Left lung (tissue), 10 donors: ENCODE measurements around the gene ADGRB3. TPM values are rescaled to one million over a fixed set of nuclear protein-coding genes. Genes with fewer than 3 reads are reported as not detected.

Experiments
- ATAC-seq: fragments of 200-7000 bp; cut with Tn5 transposase; one replicate; pipeline ENCODE4 v1.9.1; 2020; ENCODE audit warnings: moderate library complexity
- DNase-seq, 4 donors: peaks; one replicate each; pipeline ENCODE4 v3.0.0-alpha.2; 2013 to 2020
- H3K27ac ChIP-seq, 2 donors: fragments of 200-600 bp; sonication (generic) in 1 of 2; one replicate each; pipeline versions ENCODE4 v1.5.0 to v1.8.0; 2020 to 2021
- H3K27me3 ChIP-seq, 2 donors: fragments of 200-600 bp; sonication (generic) in 1 of 2; one replicate each; pipeline versions ENCODE4 v1.5.0 to v1.8.0; 2020 to 2021
- H3K36me3 ChIP-seq, 2 donors: fragments of 200-600 bp; sonication (generic) in 1 of 2; one replicate each; pipeline versions ENCODE4 v1.5.0 to v1.8.0; 2020 to 2021
- H3K4me1 ChIP-seq, 2 donors: fragments of 200-600 bp; one replicate each; pipeline ENCODE4 v1.8.0; 2021
- H3K4me3 ChIP-seq, 2 donors: fragments of 200-600 bp; sonication (generic) in 1 of 2; one replicate each; pipeline versions ENCODE4 v1.5.0 to v1.8.0; 2020 to 2021; ENCODE audit warnings: mild to moderate bottlenecking in 1 of 2
- H3K9me3 ChIP-seq, 2 donors: fragments of 200-600 bp; sonication (generic) in 1 of 2; one replicate each; pipeline versions ENCODE4 v1.5.0 to v1.8.0; 2020 to 2021
- intact Hi-C, 2 donors: fragments of 100-400 bp; cut with DNase I; formaldehyde crosslinking; loops; one replicate each; pipeline versions ENCODE4 v1.11.2 to v1.14.2; 2022
- polyA plus RNA-seq, 6 donors: library from polyadenylated mRNA; unstranded; fragments of 120-200 nt; gene quantifications; one replicate each; pipeline ENCODE4 v1.2.1, GENCODE V29; 2013; ENCODE audit not compliant: insufficient read length in 6 of 6
- total RNA-seq, 2 donors: library from RNA; stranded (reverse); fragmentation: NEBNext Ultra II Directional; extraction: Animal tissue kit (Norgen Biotek cat#: 25700); gene quantifications; one replicate each; pipeline ENCODE4 v1.2.1, GENCODE V29; 2021
- TF ChIP-seq, protein P1 (sequence below), 2 donors: fragments of 200-600 bp; sonication (generic) in 1 of 2; IDR thresholded peaks; one replicate each; pipeline versions ENCODE4 v1.5.0 to v1.8.0; 2021; ENCODE audit warnings: antibody characterized with exemption in 2 of 2
- donor health status: DM: no; HTN: yes; CAD: no.
- donor health status: DM: no; HTN: no; CAD: no.

ADGRB3 gene
- total and polyA plus RNA-seq, 8 donors, result 2.0 to 22.4 (median 13.7) TPM

DNA sequence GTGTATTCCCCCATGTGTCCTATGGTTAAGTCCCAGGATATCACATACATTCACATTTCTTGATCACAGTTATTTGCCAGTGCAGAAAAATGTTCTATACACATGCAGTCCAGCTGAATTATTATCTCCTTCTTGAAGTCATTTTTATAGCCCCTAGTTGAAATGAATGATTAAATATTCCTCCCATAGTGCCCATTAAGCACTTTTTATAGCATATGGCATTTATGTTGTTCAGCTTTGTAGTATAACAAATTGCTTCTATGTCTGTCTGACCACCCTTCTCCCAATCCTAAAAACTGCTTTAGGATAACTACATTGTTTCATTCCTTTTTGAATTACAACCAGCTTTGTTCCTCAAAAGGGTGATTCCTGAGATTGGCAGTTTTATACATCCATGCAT lies 123.5 kb downstream of the ADGRB3 start:
- Histone ChIP-seq H3K27me3 (no peaks in the 10 kb centered on the region), H3K4me1 (no peaks in the 10 kb centered on the region), H3K4me3 (no peak overlapping the region), H3K9me3 (no peaks in the 10 kb centered on the region), H3K27ac (no peak overlapping the region), H3K36me3 (no peaks in the 10 kb centered on the region)
- intact Hi-C loops, result no loop called here
- ATAC-seq (no peak), DNase-seq (no peak)
- TF ChIP-seq, protein P1, sequence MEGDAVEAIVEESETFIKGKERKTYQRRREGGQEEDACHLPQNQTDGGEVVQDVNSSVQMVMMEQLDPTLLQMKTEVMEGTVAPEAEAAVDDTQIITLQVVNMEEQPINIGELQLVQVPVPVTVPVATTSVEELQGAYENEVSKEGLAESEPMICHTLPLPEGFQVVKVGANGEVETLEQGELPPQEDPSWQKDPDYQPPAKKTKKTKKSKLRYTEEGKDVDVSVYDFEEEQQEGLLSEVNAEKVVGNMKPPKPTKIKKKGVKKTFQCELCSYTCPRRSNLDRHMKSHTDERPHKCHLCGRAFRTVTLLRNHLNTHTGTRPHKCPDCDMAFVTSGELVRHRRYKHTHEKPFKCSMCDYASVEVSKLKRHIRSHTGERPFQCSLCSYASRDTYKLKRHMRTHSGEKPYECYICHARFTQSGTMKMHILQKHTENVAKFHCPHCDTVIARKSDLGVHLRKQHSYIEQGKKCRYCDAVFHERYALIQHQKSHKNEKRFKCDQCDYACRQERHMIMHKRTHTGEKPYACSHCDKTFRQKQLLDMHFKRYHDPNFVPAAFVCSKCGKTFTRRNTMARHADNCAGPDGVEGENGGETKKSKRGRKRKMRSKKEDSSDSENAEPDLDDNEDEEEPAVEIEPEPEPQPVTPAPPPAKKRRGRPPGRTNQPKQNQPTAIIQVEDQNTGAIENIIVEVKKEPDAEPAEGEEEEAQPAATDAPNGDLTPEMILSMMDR (IDR thresholded peaks at IDR 0.05), result no peak

DNA sequence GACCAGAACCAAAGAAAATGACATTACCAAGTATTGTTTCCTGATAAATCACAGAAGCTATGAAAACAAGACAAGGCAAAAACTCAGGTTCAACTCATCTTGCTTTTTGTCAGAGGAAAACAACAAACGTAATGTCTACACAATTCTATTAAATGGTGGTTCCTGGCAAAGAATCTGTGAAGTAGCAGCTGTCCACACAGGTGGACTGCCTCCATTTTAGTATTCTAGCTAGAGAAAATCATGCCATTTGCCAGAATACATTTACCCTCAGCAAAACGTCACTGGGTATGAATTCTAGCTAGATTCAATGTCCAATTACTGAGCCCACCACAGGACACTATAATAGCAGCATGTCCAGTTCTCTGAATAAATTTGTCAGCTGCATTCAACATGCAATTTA lies 125.4 kb downstream of the ADGRB3 start:
- Histone ChIP-seq H3K27ac (no peak overlapping the region), H3K9me3 (no peaks in the 10 kb centered on the region), H3K27me3 (no peaks in the 10 kb centered on the region), H3K36me3 (no peaks in the 10 kb centered on the region), H3K4me1 (no peaks in the 10 kb centered on the region), H3K4me3 (no peak overlapping the region)
- intact Hi-C loops, result no loop called here
- no peak for DNase-seq
- TF ChIP-seq, protein P1 (IDR thresholded peaks at IDR 0.05), result no peak
- ATAC-seq, result no peak

DNA sequence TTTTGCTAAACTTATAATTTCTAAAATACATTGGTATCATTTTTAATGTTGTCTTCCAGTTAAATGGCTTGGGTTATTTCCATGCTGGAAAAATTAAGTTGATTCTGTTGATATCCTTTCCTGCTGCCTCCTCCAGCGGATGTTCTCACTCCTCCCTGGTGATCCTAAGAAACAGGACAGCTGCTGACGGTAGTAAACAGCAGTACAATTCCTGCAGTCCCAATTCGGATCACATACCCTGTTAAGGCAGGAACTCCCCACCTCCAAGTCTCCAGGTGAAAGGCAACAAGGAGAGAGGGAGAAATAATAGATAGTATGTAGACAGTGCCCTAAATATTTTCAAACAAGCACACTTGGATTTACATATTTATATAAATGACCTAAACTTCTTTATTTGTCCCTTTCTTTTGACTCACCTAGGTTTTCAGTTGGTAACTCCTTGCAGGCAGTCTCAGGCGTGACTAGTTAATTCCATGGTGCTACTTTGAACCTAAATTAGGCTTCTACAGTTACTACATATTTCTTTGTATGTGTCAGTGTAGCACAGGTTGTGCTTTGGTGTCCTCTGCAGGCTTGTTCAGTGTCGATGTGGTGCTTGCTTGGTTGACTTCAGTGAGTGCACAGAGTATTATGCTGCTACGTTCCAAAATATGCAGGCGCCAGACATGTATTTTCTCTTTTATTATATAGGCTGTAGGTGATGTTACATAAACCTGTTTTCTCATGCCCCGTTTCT lies 126.0 kb downstream of the ADGRB3 start:
- Histone ChIP-seq H3K9me3 (no peaks in the 10 kb centered on the region), H3K27me3 (no peaks in the 10 kb centered on the region), H3K36me3 (no peaks in the 10 kb centered on the region), H3K4me3 (no peak overlapping the region), H3K27ac (no peak overlapping the region), H3K4me1 (no peaks in the 10 kb centered on the region)
- ATAC-seq, result no peak
- no peak for DNase-seq
- intact Hi-C loops, result no loop called here
- TF ChIP-seq, protein P1 (IDR thresholded peaks at IDR 0.05), result no peak

DNA sequence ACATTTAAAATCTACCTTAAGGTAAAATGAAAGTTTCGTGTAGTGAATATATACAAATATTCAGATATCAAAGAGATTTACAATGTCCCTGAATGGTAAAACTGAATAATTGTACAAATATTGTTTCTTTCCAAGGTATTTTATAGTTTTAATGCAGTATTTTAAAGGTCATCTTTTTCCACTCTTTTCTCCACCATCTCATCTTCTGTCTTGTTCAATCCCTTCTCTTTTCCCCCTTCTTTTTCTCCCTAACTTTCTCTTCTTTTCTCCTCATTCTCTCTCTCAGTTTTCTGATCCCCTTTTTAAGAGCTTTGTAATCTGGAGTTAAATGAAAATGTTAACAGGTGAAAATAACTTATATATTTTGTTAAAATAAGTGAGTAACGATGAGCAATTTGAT lies 126.9 kb downstream of the ADGRB3 start:
- Histone ChIP-seq H3K4me3 (no peak overlapping the region), H3K4me1 (no peaks in the 10 kb centered on the region), H3K36me3 (no peaks in the 10 kb centered on the region), H3K27me3 (no peaks in the 10 kb centered on the region), H3K27ac (no peak overlapping the region), H3K9me3 (no peaks in the 10 kb centered on the region)
- intact Hi-C loops, result no loop called here
- TF ChIP-seq, protein P1 (IDR thresholded peaks at IDR 0.05), result no peak
- ATAC-seq (no peak), DNase-seq (no peak)

DNA sequence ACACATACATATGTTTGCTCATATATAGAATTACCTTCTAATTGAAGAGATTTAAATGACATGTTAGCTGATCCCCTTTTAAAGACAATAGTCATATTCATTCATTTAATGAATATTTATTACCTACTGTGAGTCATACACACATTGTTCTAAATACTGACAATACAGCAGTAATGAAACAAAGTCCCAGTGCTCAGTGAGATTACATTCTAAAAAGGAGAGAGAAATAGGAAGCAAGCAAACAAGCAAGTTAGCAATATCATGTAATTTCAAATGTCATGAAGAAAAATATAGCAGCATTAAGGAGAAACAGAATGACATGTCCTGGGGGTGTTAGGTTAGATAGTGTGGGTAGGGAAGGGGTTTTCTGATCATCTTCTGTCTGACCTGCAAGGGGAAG lies 136.3 kb downstream of the ADGRB3 start:
- Histone ChIP-seq H3K27ac (no peak overlapping the region), H3K9me3 (no peaks in the 10 kb centered on the region), H3K36me3 (no peaks in the 10 kb centered on the region), H3K4me3 (no peak overlapping the region), H3K4me1 (no peaks in the 10 kb centered on the region), H3K27me3 (no peaks in the 10 kb centered on the region)
- TF ChIP-seq, protein P1 (IDR thresholded peaks at IDR 0.05), result no peak
- intact Hi-C loops, result no loop called here
- ATAC-seq (no peak), DNase-seq (no peak)
